ENCODE results near the gene B4GALT4. TPM values are rescaled to one million over a fixed set of nuclear protein-coding genes. Genes with fewer than 3 reads are reported as not detected.
"Not testable (repeated sequence)": the region's sequence is repeated elsewhere in the genome, so short reads cannot be mapped to it uniquely, and the experiment has no call there.

Gene B4GALT4
- total RNA-seq, 5 donors from 2014 or later (not counting 1 experiment from before 2014, with no cell fraction given): 14.0 to 33.7 (median 18.2) TPM

DNA sequence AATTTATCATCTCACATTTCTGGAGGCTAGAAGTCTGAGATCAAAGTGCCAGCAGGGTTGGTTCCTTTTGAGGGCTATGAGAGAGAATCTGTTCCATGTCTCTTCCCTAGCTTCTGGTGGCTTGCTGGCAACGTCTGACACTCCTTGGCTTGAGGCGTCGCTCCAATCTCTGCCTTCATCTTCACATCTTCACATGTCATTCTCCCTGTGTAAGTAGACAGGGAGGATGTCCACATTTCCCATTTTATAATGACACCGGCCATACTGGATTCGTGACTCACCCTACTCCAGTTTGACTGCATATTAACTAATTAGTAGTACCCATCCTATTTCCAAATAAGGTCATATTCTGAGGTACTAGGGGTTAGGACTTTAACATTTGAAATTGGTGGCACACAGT is 36.0 kb upstream of the B4GALT4 start:
- Mint-ChIP-seq H3K4me1 (peaks cover 3 to 8% (median 3%) of the 10 kb centered on the region in 3 donors), H3K27me3 (no peaks in the 10 kb centered on the region), H3K36me3 (no peaks in the 10 kb centered on the region), H3K27ac (no peak overlapping the region), H3K4me3 (no peak overlapping the region), H3K9me3 (peaks cover 2 to 3% (median 3%) of the 10 kb centered on the region in 3 donors)
- CTCF ChIA-PET: interaction anchor here (0.9 to 3.8 kb wide), 2 partner anchors 76 to 77 kb away, joined by 3 to 27 read pairs; no protein-coding TSS in a partner anchor
- H3K27ac ChIP-seq (ENCODE audit: low read length): no peak overlapping the region
- no peaks in the 10 kb centered on the region for H3K36me3 ChIP-seq (ENCODE audit: control insufficient read depth in 2 of 2, extremely low read depth in 1 of 2, insufficient read depth in 1 of 2, low read length in 1 of 2)
- POLR2A ChIA-PET: no interaction called here
- H3K4me1 ChIP-seq (ENCODE audit: control insufficient read depth in 1 of 2, extremely low read depth in 1 of 2, insufficient read depth in 2 of 2, low read length in 2 of 2): peaks cover 0 to 8% of the 10 kb centered on the region in 2 experiments
- DNase-seq (no peak), ATAC-seq (replicated peaks in 1 of 4) (no peak)
- no peaks in the 10 kb centered on the region for H3K9me3 ChIP-seq
- WGBS (ENCODE audit: insufficient coverage): no CpG with 5 or more reads among the region's 5 CpGs
- no peaks in the 10 kb centered on the region for H3K27me3 ChIP-seq (replicated peaks in 1 of 2; ENCODE audit: control insufficient read depth in 2 of 2, extremely low read depth in 1 of 2, insufficient read depth in 2 of 2, low read length in 1 of 2)
- no peak overlapping the region for H3K4me3 ChIP-seq (ENCODE audit: control insufficient read depth in 1 of 2, extremely low read depth in 1 of 2, low read length in 1 of 2)

- H3K36me3 Mint-ChIP-seq; H3K4me3 Mint-ChIP-seq; H3K4me1 ChIP-seq (ENCODE audit: control insufficient read depth in 1 of 2, extremely low read depth in 1 of 2, insufficient read depth in 2 of 2, low read length in 2 of 2); DNase-seq; H3K9me3 ChIP-seq; H3K4me1 Mint-ChIP-seq; CTCF ChIA-PET; H3K27ac ChIP-seq (ENCODE audit: low read length); H3K4me3 ChIP-seq (ENCODE audit: control insufficient read depth in 1 of 2, extremely low read depth in 1 of 2, low read length in 1 of 2); H3K9me3 Mint-ChIP-seq; H3K36me3 ChIP-seq (ENCODE audit: control insufficient read depth in 2 of 2, extremely low read depth in 1 of 2, insufficient read depth in 1 of 2, low read length in 1 of 2); H3K27me3 Mint-ChIP-seq; H3K27me3 ChIP-seq (replicated peaks in 1 of 2; ENCODE audit: control insufficient read depth in 2 of 2, extremely low read depth in 1 of 2, insufficient read depth in 2 of 2, low read length in 1 of 2); H3K27ac Mint-ChIP-seq; ATAC-seq (replicated peaks in 1 of 4): not testable (repeated sequence)
- POLR2A ChIA-PET: interaction anchor here in 1 of 2 donors (0.6 kb wide), 1 partner anchor 26 kb away, joined by 5 read pairs; no protein-coding TSS in a partner anchor
- WGBS (ENCODE audit: insufficient coverage): 91% methylated on average over 1 of the region's 2 CpGs
These were observed 29.5 kb upstream of the B4GALT4 start for GRCh38 chr3:119270212-119270611.

- no peaks in the 10 kb centered on the region for H3K36me3 Mint-ChIP-seq
- H3K9me3 ChIP-seq: no peaks in the 10 kb centered on the region
- H3K27me3 Mint-ChIP-seq: peaks cover 0 to 4% of the 10 kb centered on the region in 2 donors
- ChIA-PET CTCF (interaction anchor here in 1 of 2 donors (0.7 kb wide), 1 partner anchor 377 kb away, joined by 4 read pairs; no protein-coding TSS in a partner anchor), POLR2A (no interaction called here)
- peaks cover 0 to 4% of the 10 kb centered on the region in 2 experiments for H3K4me1 ChIP-seq (ENCODE audit: control insufficient read depth in 1 of 2, extremely low read depth in 1 of 2, insufficient read depth in 2 of 2, low read length in 2 of 2)
- H3K27me3 ChIP-seq (replicated peaks in 1 of 2; ENCODE audit: control insufficient read depth in 2 of 2, extremely low read depth in 1 of 2, insufficient read depth in 2 of 2, low read length in 1 of 2): no peaks in the 10 kb centered on the region
- H3K4me1 Mint-ChIP-seq: peaks cover 0 to 7% (median 6%) of the 10 kb centered on the region in 3 donors
- no peak overlapping the region for H3K4me3 Mint-ChIP-seq
- H3K36me3 ChIP-seq (ENCODE audit: control insufficient read depth in 2 of 2, extremely low read depth in 1 of 2, insufficient read depth in 1 of 2, low read length in 1 of 2): no peaks in the 10 kb centered on the region
- WGBS (ENCODE audit: insufficient coverage): no CpG with 5 or more reads among the region's 6 CpGs
- H3K27ac ChIP-seq (ENCODE audit: low read length): no peak overlapping the region
- H3K27ac Mint-ChIP-seq: no peak overlapping the region
- no peaks in the 10 kb centered on the region for H3K9me3 Mint-ChIP-seq
- H3K4me3 ChIP-seq (ENCODE audit: control insufficient read depth in 1 of 2, extremely low read depth in 1 of 2, low read length in 1 of 2): no peak overlapping the region
- DNase-seq (no peak), ATAC-seq (replicated peaks in 1 of 4) (no peak)
These were observed 20.4 kb upstream of the B4GALT4 start for GRCh38 chr3:119261055-119261454.

DNA sequence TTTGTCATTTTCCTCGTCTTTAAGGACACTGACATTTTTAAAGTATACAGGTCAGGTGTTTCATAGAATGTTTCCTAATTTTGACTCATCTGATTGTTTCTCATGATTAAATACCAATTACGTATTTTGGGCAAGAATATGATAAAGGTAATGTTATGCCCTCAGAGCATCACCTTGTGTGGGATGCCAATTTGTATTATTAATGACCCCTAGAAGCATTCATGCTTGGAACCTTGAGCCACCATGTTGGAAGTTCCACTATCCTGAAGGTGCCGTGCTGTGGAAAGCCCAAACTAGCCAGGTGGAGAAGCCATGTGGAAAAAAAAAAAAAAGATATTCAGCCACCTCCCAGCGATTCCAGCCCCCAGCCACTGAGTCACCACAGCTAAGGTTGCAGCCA is 19.1 kb upstream of the B4GALT4 start:
- H3K27me3 ChIP-seq (replicated peaks in 1 of 2; ENCODE audit: control insufficient read depth in 2 of 2, extremely low read depth in 1 of 2, insufficient read depth in 2 of 2, low read length in 1 of 2): no peaks in the 10 kb centered on the region
- H3K9me3 ChIP-seq: no peaks in the 10 kb centered on the region
- no peaks in the 10 kb centered on the region for H3K9me3 Mint-ChIP-seq
- H3K4me3 ChIP-seq (ENCODE audit: control insufficient read depth in 1 of 2, extremely low read depth in 1 of 2, low read length in 1 of 2): no peak overlapping the region
- H3K36me3 ChIP-seq (ENCODE audit: control insufficient read depth in 2 of 2, extremely low read depth in 1 of 2, insufficient read depth in 1 of 2, low read length in 1 of 2): no peaks in the 10 kb centered on the region
- H3K27ac ChIP-seq (ENCODE audit: low read length): no peak overlapping the region
- H3K4me1 Mint-ChIP-seq: peaks cover 0 to 7% (median 6%) of the 10 kb centered on the region in 3 donors
- no peak overlapping the region for H3K27ac Mint-ChIP-seq
- no peak for ATAC-seq (replicated peaks in 1 of 4)
- peaks cover 0 to 4% of the 10 kb centered on the region in 2 experiments for H3K4me1 ChIP-seq (ENCODE audit: control insufficient read depth in 1 of 2, extremely low read depth in 1 of 2, insufficient read depth in 2 of 2, low read length in 2 of 2)
- peaks cover 0 to 4% of the 10 kb centered on the region in 2 donors for H3K27me3 Mint-ChIP-seq
- H3K36me3 Mint-ChIP-seq: no peaks in the 10 kb centered on the region
- no peak overlapping the region for H3K4me3 Mint-ChIP-seq
- ChIA-PET CTCF (interaction anchor here in 1 of 2 donors (0.7 kb wide), 1 partner anchor 100 kb away, joined by 4 read pairs; no protein-coding TSS in a partner anchor), POLR2A (no interaction called here)
- no CpG with 5 or more reads among the region's 4 CpGs for WGBS (ENCODE audit: insufficient coverage)
- no peak for DNase-seq

GRCh38 chr3:119258915-119259314 is 18.2 kb upstream of the B4GALT4 start:
- Histone ChIP-seq H3K27me3 (replicated peaks in 1 of 2; ENCODE audit: control insufficient read depth in 2 of 2, extremely low read depth in 1 of 2, insufficient read depth in 2 of 2, low read length in 1 of 2) (no peaks in the 10 kb centered on the region), H3K27ac (ENCODE audit: low read length) (no peak overlapping the region), H3K4me3 (ENCODE audit: control insufficient read depth in 1 of 2, extremely low read depth in 1 of 2, low read length in 1 of 2) (no peak overlapping the region), H3K36me3 (ENCODE audit: control insufficient read depth in 2 of 2, extremely low read depth in 1 of 2, insufficient read depth in 1 of 2, low read length in 1 of 2) (no peaks in the 10 kb centered on the region), H3K4me1 (ENCODE audit: control insufficient read depth in 1 of 2, extremely low read depth in 1 of 2, insufficient read depth in 2 of 2, low read length in 2 of 2) (peaks cover 0 to 4% of the 10 kb centered on the region in 2 experiments), H3K9me3 (no peaks in the 10 kb centered on the region)
- Mint-ChIP-seq H3K9me3 (no peaks in the 10 kb centered on the region), H3K4me3 (no peak overlapping the region), H3K4me1 (peaks cover 0 to 7% (median 6%) of the 10 kb centered on the region in 3 donors), H3K36me3 (no peaks in the 10 kb centered on the region), H3K27ac (no peak overlapping the region), H3K27me3 (peaks cover 0 to 2% of the 10 kb centered on the region in 2 donors)
- ChIA-PET CTCF (interaction anchor here in 1 of 2 donors (0.6 kb wide), 1 partner anchor 239 kb away, joined by 10 read pairs; the partner anchor contains the start of gene TIMMDC1), POLR2A (no interaction called here)
- whole genome bisulfite sequencing (ENCODE audit: insufficient coverage): no CpG with 5 or more reads among the region's 1 CpG
- no peak for DNase-seq
- no peak for ATAC-seq (replicated peaks in 1 of 4)

GRCh38 chr3:119257654-119258410 is 17.2 kb upstream of the B4GALT4 start:
- 83% methylated on average over 3 of the region's 8 CpGs for WGBS (ENCODE audit: insufficient coverage)
- Histone ChIP-seq H3K4me1 (ENCODE audit: control insufficient read depth in 1 of 2, extremely low read depth in 1 of 2, insufficient read depth in 2 of 2, low read length in 2 of 2) (peaks cover 0 to 4% of the 10 kb centered on the region in 2 experiments), H3K36me3 (ENCODE audit: control insufficient read depth in 2 of 2, extremely low read depth in 1 of 2, insufficient read depth in 1 of 2, low read length in 1 of 2) (no peaks in the 10 kb centered on the region), H3K27ac (ENCODE audit: low read length) (no peak overlapping the region), H3K4me3 (ENCODE audit: control insufficient read depth in 1 of 2, extremely low read depth in 1 of 2, low read length in 1 of 2) (no peak overlapping the region), H3K9me3 (no peaks in the 10 kb centered on the region), H3K27me3 (replicated peaks in 1 of 2; ENCODE audit: control insufficient read depth in 2 of 2, extremely low read depth in 1 of 2, insufficient read depth in 2 of 2, low read length in 1 of 2) (no peaks in the 10 kb centered on the region)
- Mint-ChIP-seq H3K4me1 (peaks cover 0 to 7% (median 6%) of the 10 kb centered on the region in 3 donors), H3K27me3 (no peaks in the 10 kb centered on the region), H3K27ac (no peak overlapping the region), H3K4me3 (no peak overlapping the region), H3K9me3 (no peaks in the 10 kb centered on the region), H3K36me3 (no peaks in the 10 kb centered on the region)
- no peak for DNase-seq
- no peak for ATAC-seq (replicated peaks in 1 of 4)
- POLR2A ChIA-PET: interaction anchor here in 1 of 2 donors (0.6 kb wide), 1 partner anchor 1124 kb away, joined by 3 read pairs; no protein-coding TSS in a partner anchor
- CTCF ChIA-PET: interaction anchor here (0.7 to 0.9 kb wide), 2 partner anchors 11 to 16 kb away, joined by 3 read pairs; no protein-coding TSS in a partner anchor

Measured in T-cell (primary cell).